Heart left ventricle (tissue), 13 donors: Measurements from ENCODE around the gene ANXA11.
"Not testable (repeated sequence)": the region's sequence is repeated elsewhere in the genome, so short reads cannot be mapped to it uniquely, and the experiment has no call there.

Experiments used
- CTCF ChIP-seq, 12 donors: fragments of 200-600 bp; sonication (generic) in 4 of 12; IDR thresholded peaks; one replicate each; pipeline versions ENCODE4 v1.5.0 to v1.8.0; 2018 to 2022; ENCODE audit warnings: antibody characterized with exemption in 12 of 12, mild to moderate bottlenecking in 5 of 12
- POLR2A ChIP-seq, 2 donors: fragments of 450-650 bp; IDR thresholded peaks; one replicate each; pipeline ENCODE4 v1.6.1; 2017; ENCODE audit warnings: antibody characterized with exemption in 2 of 2, mild to moderate bottlenecking in 2 of 2, moderate library complexity in 2 of 2
- donor health status: ischemic (EF 13 %, LVEDD 7.1; RV severe dilation, severe dysfunction).
- donor health status: DM: no; HTN: yes; CAD: no.
- donor health status: DM: no; HTN: no; CAD: no.
- donor health status: ischemic (EF 25% LVEDD 6.9; RV normal size, moderate dysfunction).
- donor health status: ischemic (EF 25% LVEDD 5.7; RV mildly dilated, moderate dysfunction).
- donor health status: ischemic (EF 35%, LVEDD 5.7; RV mildly dilated, moderate dysfunction).
- donor health status: nonischemic (EF 11% LVEDD 7.7; RV severe dilation, severe dysfunction).
- donor health status: DM: yes; HTN: yes; CAD: no.
- donor health status: PGD.
- donor health status: ischemic (EF 29% LVEDD 5.4; RV normal size, mild dysfunction).
- donor health status: nonischemic (EF 23%, LVEDD 6.1; RV moderate dilation, normal function).

- TF ChIP-seq POLR2A, CTCF (IDR thresholded peaks at IDR 0.05): not testable (repeated sequence)
Observed at GRCh38 chr10:80244371-80244770, 39.0 kb upstream of the ANXA11 start.
